Mucosa of stomach (tissue), 1 donor: Measurements from ENCODE around the gene SERTAD2.

Experiments
- H3K27me3 ChIP-seq: one replicate; pipeline ENCODE4 v1.7.0; 2013; ENCODE audit warnings: mild to moderate bottlenecking, low read length; ENCODE audit not compliant: control insufficient read depth, insufficient read depth
- H3K36me3 ChIP-seq: one replicate; pipeline ENCODE4 v1.7.0; 2013; ENCODE audit warnings: low read length; ENCODE audit not compliant: control insufficient read depth, insufficient read depth
- H3K4me1 ChIP-seq: one replicate; pipeline ENCODE4 v1.7.0; 2013; ENCODE audit warnings: mild to moderate bottlenecking, low read length; ENCODE audit not compliant: control insufficient read depth, insufficient read depth
- H3K4me3 ChIP-seq: one replicate; pipeline ENCODE4 v1.7.0; 2013; ENCODE audit warnings: low read length
- H3K9ac ChIP-seq: one replicate; pipeline ENCODE4 v1.7.0; 2013; ENCODE audit warnings: mild to moderate bottlenecking, low read length, moderate library complexity
- H3K9me3 ChIP-seq: one replicate; pipeline ENCODE4 v1.7.0; 2013; ENCODE audit warnings: mild to moderate bottlenecking, low read length, moderate library complexity; ENCODE audit not compliant: control insufficient read depth
- donor health status: Pancreatic carcinoma.

The SERTAD2 gene

DNA sequence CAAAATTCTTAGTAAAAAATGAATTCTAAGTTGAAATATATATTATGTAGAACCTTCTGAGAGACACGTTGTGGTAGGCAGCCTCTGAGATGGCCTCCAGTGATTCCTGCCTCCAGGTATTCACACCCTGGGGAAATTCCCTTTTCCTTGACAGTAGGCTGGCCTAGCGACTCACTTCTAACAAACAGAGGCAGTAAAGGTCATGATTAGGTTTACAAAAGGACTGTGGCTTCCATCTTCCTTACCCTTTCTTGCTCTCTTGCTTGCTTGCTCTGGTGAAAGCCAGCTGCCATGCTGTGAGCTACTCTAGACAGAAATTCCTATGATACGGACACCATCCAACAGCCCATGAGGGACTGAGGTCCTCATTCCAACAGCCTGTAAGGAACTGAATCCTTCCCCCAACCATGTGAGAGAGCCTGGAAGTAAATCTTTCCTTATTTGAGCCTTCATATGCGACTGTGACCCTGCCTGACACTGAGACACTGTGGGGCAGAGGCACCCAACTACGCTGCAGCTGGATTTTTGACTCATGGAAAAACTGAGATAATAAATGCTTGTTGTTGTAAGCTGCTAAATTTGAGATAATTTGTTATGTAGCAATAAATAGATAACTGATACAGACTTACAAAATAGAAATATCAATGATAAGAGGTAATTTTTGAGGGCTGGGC is 32.7 kb upstream of the SERTAD2 start:
- no peaks in the 10 kb centered on the region for H3K27me3 ChIP-seq
- no peak overlapping the region for H3K4me3 ChIP-seq
- no peaks in the 10 kb centered on the region for H3K4me1 ChIP-seq
- H3K36me3 ChIP-seq, result no peaks in the 10 kb centered on the region
- no peak overlapping the region for H3K9ac ChIP-seq
- no peaks in the 10 kb centered on the region for H3K9me3 ChIP-seq

DNA sequence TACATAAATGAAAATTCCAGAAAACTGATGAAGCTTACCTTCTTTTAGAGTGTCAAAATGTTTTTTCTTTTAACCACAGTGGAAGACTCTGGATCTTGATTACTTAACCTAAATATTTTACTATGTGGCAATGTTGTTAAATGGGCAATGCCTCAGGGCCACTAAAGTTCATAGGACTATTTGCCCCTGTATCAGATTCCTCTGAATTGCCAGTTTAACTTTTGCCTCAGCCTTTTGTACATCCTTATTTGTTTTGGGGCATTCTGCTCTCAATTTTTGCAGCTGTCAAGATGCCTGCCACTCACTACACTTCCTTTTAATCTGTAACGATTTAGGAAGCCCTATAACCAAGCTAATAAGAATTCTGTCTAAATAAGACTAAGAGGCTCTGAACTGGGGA is 31.7 kb upstream of the SERTAD2 start:
- no peak overlapping the region for H3K9ac ChIP-seq
- no peaks in the 10 kb centered on the region for H3K9me3 ChIP-seq
- no peak overlapping the region for H3K4me3 ChIP-seq
- no peaks in the 10 kb centered on the region for H3K27me3 ChIP-seq
- no peaks in the 10 kb centered on the region for H3K36me3 ChIP-seq
- H3K4me1 ChIP-seq, result no peaks in the 10 kb centered on the region

DNA sequence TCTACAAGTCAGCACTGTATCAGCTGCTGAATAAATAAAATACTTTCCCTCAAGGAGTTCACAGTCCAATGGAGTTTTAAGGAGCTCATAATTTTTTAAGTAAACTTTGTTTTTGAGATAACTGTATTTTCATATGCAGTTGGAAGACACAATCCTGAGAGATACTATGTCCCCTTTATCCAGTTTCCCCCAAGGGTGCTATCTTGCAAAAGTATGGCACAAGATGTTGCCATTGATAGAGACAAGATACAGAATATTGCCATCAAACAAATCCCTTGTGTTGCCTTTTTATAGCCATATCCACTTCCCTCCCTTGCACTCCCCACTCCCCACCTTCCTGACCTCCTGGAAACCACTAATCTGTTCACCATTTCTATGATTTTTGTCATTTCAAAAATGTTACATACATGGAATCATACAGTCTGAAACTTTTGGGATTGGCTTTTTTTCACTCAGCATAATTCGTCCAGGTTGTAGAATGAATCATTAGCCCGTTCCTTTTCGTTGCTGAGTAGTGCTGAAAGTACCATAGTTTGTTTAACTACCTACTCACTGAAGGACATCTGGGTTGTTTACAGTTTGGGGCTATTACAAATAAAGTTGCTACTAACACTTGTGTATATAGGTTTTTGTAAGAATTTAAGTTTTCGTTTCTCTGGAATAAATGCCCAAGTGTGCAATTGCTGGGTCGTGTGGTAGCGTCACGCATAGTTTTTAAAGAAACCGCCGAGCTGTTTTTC is 30.2 kb upstream of the SERTAD2 start:
- no peaks in the 10 kb centered on the region for H3K27me3 ChIP-seq
- H3K4me3 ChIP-seq, result no peak overlapping the region
- H3K36me3 ChIP-seq, result no peaks in the 10 kb centered on the region
- H3K9me3 ChIP-seq, result no peaks in the 10 kb centered on the region
- no peaks in the 10 kb centered on the region for H3K4me1 ChIP-seq
- no peak overlapping the region for H3K9ac ChIP-seq

DNA sequence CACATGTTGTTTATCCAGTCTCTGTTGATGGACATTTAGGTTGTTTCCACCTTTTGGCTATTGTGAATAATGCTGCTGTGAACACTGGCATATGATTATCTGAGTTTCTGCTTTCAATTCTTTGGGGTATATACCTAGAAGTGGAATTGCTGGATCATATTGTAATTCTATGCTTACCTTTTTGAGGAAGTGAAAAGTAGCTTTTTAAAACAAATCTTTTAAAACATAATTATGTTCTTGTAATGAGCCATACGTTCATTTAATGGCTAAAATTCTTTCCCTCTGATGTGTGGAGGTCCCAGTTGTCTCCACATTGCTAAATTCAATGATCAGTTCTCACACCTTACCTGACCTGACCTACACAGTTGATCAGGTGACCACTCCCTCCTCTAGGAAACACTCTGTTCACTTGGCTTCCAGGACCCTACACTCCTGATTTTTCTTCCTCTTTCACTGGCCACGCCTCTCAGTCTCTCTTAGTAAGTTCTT is 27.8 kb upstream of the SERTAD2 start:
- no peak overlapping the region for H3K4me3 ChIP-seq
- no peaks in the 10 kb centered on the region for H3K36me3 ChIP-seq
- no peaks in the 10 kb centered on the region for H3K27me3 ChIP-seq
- H3K9ac ChIP-seq, result no peak overlapping the region
- H3K9me3 ChIP-seq, result no peaks in the 10 kb centered on the region
- no peaks in the 10 kb centered on the region for H3K4me1 ChIP-seq

DNA sequence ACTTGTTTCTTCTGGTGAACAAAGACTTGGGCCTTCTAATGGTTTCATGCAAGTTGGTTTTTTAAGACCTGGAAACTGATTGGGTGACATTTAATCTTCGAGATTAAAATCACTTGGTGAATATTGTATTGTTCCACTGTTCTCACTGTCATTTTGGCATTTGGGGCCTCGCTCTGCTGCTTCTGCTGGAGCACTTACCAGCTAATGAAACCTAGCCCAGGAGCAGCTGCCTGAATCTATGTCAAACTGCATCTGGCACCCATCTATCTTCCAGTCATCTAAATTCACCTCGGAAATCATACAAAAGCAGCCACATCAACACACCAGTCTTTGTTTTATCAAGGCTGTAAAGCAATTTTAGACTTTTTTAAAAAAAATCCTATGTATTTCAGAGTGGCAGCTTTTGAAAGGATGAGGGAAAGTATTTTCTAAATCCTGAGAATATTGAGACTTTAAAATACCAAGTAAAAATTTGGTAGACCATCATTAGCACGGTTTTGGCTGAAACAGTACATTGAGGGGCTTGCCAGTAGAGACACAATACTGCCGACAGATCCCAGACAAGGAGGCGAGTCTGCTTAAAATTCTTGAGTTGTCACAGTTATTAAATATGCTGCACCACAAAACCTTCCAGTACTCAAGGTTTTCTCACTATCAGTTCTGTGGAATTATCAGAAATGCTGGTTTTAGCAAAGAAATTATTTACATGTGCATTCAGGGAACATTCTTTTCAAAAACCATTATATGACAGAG is 26.1 kb upstream of the SERTAD2 start:
- H3K9me3 ChIP-seq, result no peaks in the 10 kb centered on the region
- H3K9ac ChIP-seq, result no peak overlapping the region
- no peaks in the 10 kb centered on the region for H3K36me3 ChIP-seq

DNA sequence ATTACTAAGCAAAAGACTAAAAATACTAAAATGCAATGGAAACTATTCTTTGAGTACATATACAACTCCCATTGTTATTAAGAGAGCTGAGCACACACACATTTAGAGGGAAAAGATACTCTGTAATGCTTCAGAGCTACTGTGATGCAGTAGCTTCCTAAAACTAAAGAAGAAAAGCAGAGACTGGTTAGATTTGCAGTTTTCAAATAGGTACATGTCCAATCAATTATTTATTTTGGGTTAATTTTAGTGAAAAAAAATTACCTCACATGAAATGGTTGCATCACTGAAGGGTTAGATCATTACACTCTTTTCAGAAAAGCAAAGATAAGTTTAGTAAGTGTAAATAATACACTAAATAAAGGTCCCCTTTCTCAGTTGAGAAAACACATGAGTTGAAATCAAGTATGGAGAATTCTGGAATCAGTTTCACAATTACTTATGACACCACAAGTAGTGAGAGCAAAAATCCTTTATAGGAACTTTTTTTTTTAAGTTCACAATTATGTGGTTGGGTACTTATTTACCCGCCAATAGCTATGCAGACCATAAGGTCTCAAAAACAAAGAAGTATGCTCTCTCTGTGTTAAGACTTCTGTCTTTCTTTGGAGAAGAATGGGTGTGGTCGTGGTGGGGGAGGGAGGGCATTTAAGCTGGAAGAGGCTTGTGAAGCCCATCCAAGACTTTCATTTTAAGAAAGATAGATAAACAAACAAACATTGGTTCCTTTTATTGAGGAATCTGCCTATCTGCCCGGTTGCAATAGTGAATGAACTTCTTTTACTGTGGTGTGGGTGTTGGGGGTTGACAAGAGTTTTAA is 25.3 kb upstream of the SERTAD2 start:
- no peaks in the 10 kb centered on the region for H3K4me1 ChIP-seq
- H3K9me3 ChIP-seq, result no peaks in the 10 kb centered on the region
- no peak overlapping the region for H3K9ac ChIP-seq
- no peak overlapping the region for H3K4me3 ChIP-seq
- no peaks in the 10 kb centered on the region for H3K36me3 ChIP-seq
- no peaks in the 10 kb centered on the region for H3K27me3 ChIP-seq

More for the DNA sequence above, 26.1 kb upstream of the SERTAD2 start:
- H3K4me3 ChIP-seq, result no peak overlapping the region
- no peaks in the 10 kb centered on the region for H3K27me3 ChIP-seq
- H3K4me1 ChIP-seq, result no peaks in the 10 kb centered on the region

DNA sequence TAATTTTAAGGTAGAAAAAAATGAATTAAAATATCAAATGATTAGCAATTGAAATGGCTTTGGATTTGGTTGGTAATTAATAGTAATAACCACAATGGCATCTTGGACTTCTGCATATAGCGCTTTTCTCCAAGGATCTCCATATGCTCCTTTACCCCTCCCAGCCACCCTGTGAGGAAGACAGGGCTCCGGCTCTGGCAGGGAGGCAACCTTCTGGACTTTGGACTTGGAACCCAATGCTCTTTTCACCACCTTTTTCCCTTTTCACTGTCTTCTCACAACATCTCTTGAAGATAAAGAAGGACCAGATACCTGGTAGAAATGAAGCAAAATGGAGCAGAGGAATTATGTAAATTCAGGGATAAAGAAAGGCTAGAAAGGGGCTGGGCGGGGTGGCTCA is 23.8 kb upstream of the SERTAD2 start:
- Histone ChIP-seq H3K4me1 (peaks cover 10% of the 10 kb centered on the region), H3K9me3 (no peaks in the 10 kb centered on the region), H3K36me3 (no peaks in the 10 kb centered on the region), H3K9ac (no peak overlapping the region), H3K27me3 (no peaks in the 10 kb centered on the region), H3K4me3 (no peak overlapping the region)

DNA sequence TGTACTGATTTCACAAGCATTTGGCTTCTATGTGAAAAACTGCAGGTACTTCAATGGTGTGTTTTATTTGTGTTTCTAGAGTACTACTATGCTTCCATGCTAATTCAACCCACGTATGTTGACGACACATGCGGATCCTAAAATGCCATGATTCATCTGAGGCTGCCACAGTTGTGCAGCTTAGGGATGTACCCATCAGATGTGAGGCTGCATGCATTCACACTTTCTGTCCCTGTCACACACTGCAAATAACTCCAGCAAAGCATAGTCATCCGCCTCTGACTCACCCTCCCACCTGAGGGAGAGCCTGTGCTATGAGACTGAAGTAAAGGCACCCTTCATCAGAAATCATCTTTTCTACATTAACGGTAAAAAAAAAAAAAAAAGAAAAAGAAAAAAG is 22.1 kb upstream of the SERTAD2 start:
- Histone ChIP-seq H3K4me1 (peaks cover 21% of the 10 kb centered on the region), H3K9ac (no peak overlapping the region), H3K4me3 (no peak overlapping the region), H3K9me3 (no peaks in the 10 kb centered on the region), H3K36me3 (no peaks in the 10 kb centered on the region), H3K27me3 (no peaks in the 10 kb centered on the region)

DNA sequence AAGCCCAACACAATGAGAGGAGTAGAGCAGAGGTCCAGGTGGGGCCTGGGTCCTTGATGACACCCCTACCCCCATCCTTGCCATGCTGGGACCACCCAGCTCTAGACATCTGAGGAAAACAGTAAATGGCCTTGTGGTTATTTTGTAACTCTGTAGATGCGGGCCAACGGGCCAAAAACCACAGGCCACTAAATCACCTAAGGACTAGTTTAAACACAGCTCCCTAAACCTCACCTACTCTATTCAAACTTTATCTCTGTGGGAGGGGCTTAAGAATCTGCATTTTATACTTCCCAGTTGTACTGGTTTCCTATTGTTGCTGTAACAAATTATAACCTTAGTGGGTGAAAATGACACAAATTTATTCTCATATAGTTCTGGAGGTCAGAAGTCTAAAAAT is 19.0 kb upstream of the SERTAD2 start:
- Histone ChIP-seq H3K9ac (no peak overlapping the region), H3K4me1 (peaks cover 23% of the 10 kb centered on the region), H3K36me3 (no peaks in the 10 kb centered on the region), H3K27me3 (no peaks in the 10 kb centered on the region), H3K4me3 (no peak overlapping the region), H3K9me3 (no peaks in the 10 kb centered on the region)

DNA sequence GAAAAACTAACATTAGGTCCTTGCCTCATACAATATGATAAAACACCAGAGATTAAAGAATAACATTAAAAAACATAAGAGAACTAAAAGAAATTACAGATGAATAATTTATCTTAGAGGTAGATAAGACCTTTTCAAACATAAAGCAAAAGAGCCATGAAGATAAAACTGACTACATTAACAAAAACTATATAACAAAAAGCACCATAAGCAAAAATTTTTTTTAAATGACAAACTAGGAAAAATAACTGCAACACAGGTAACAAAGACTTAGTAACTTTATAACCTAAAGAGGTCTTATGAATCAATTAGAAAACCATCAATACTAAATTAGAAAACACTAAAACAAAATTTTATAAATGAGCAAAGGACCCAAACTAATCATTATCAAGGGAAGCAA is 16.3 kb upstream of the SERTAD2 start:
- Histone ChIP-seq H3K9me3 (no peaks in the 10 kb centered on the region), H3K4me3 (no peak overlapping the region), H3K27me3 (no peaks in the 10 kb centered on the region), H3K9ac (no peak overlapping the region), H3K4me1 (peaks cover 28% of the 10 kb centered on the region), H3K36me3 (no peaks in the 10 kb centered on the region)

DNA sequence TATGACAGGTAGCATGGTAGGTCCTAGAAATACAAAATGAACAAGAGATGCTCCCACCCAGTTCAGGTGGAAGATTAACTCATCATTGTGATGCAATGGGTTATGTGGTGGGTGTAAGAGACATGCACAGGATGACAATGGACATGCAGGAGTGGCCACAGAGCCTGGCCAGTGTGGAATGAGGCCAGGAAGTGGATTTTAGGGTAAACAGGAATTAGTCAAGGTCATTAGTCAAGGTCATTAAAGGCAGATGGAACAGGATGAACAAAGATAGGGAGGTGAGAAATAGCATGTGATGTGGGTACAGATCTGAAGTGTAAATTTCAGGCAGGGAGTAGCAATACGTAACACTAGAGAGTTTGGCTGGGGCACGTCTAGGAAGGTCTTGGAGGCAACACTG is 15.6 kb upstream of the SERTAD2 start:
- no peaks in the 10 kb centered on the region for H3K36me3 ChIP-seq
- H3K4me3 ChIP-seq, result no peak overlapping the region
- H3K9me3 ChIP-seq, result no peaks in the 10 kb centered on the region
- H3K4me1 ChIP-seq, result peaks cover 28% of the 10 kb centered on the region
- H3K27me3 ChIP-seq, result no peaks in the 10 kb centered on the region
- no peak overlapping the region for H3K9ac ChIP-seq
